SK-N-SH treated with all-trans-retinoic acid at 6 μM for 48 hours (cell line): ENCODE measurements around the gene SORCS2.

Source experiments
- ATAC-seq: fragments of 200-7000 bp; cut with Tn5 transposase; 3 replicates; pipeline ENCODE4 v1.9.1; 2020; ENCODE audit warnings: mild to moderate bottlenecking, moderate library complexity
- ARNTL ChIP-seq: fragments of 450-650 bp; formaldehyde crosslinking; IDR thresholded peaks from 2 replicates; pipeline ENCODE4 v1.5.0; 2020; ENCODE audit warnings: low read depth, mild to moderate bottlenecking, moderate library complexity, borderline replicate concordance
- BACH2 ChIP-seq: fragments of 250-450 bp; sonication (Bioruptor Pico); IDR thresholded peaks from 2 replicates; pipeline ENCODE4 v1.9.0; 2021; ENCODE audit warnings: mild to moderate bottlenecking, borderline replicate concordance
- CREB5 ChIP-seq: fragments of 250-450 bp; sonication (Bioruptor Pico); IDR thresholded peaks from 2 replicates; pipeline ENCODE4 v1.5.1; 2020; ENCODE audit warnings: low read depth, mild to moderate bottlenecking, moderate library complexity
- CSDC2 ChIP-seq: fragments of 250-450 bp; sonication (Bioruptor Pico); IDR thresholded peaks from 2 replicates; pipeline ENCODE4 v1.5.0; 2020; ENCODE audit warnings: mild to moderate bottlenecking, moderate library complexity
- ESRRG ChIP-seq: fragments of 250-450 bp; sonication (Bioruptor Pico); IDR thresholded peaks from 2 replicates; pipeline ENCODE4 v1.6.1; 2021; ENCODE audit warnings: mild to moderate bottlenecking
- GLIS3 ChIP-seq: fragments of 250-450 bp; sonication (Bioruptor Pico); IDR thresholded peaks from 2 replicates; pipeline ENCODE4 v1.5.0; 2020; ENCODE audit warnings: mild to moderate bottlenecking, moderate library complexity
- POU6F1 ChIP-seq: fragments of 250-450 bp; sonication (Bioruptor Pico); IDR thresholded peaks from 2 replicates; pipeline ENCODE4 v1.8.0; 2021; ENCODE audit warnings: low read depth, mild to moderate bottlenecking, moderate library complexity, borderline replicate concordance
- RARB ChIP-seq: fragments of 250-450 bp; sonication (Bioruptor Pico); IDR thresholded peaks from 2 replicates; pipeline ENCODE4 v1.8.0; 2021; ENCODE audit warnings: mild to moderate bottlenecking, moderate library complexity
- TCF4 ChIP-seq: fragments of 250-450 bp; sonication (Bioruptor Pico); IDR thresholded peaks from 2 replicates; pipeline ENCODE4 v1.8.0; 2021; ENCODE audit warnings: mild to moderate bottlenecking, moderate library complexity, borderline replicate concordance
- TOX ChIP-seq: fragments of 250-450 bp; sonication (Bioruptor Pico); IDR thresholded peaks from 2 replicates; pipeline ENCODE4 v1.8.0; 2021; ENCODE audit warnings: mild to moderate bottlenecking, moderate library complexity, borderline replicate concordance
- TSHZ2 ChIP-seq: fragments of 250-450 bp; sonication (Bioruptor Pico); IDR thresholded peaks from 2 replicates; pipeline ENCODE4 v1.5.0; 2020; ENCODE audit warnings: mild to moderate bottlenecking, moderate library complexity
- ZC3H10 ChIP-seq: fragments of 250-450 bp; sonication (Bioruptor Pico); IDR thresholded peaks from 2 replicates; pipeline ENCODE4 v1.5.1; 2021; ENCODE audit warnings: mild to moderate bottlenecking, moderate library complexity
- ZFP3 ChIP-seq: fragments of 250-450 bp; sonication (Bioruptor Pico); IDR thresholded peaks from 2 replicates; pipeline ENCODE4 v1.5.0; 2020; ENCODE audit warnings: mild to moderate bottlenecking, moderate library complexity
- ZFP30 ChIP-seq: fragments of 450-650 bp; formaldehyde crosslinking; IDR thresholded peaks from 2 replicates; pipeline ENCODE4 v1.5.0; 2022; ENCODE audit warnings: mild to moderate bottlenecking, moderate library complexity
- ZNF565 ChIP-seq: fragments of 450-650 bp; formaldehyde crosslinking; conservative IDR thresholded peaks from 2 replicates; pipeline ENCODE4 v1.5.0; 2020; ENCODE audit warnings: low read depth, mild to moderate bottlenecking, moderate library complexity
- ZNF70 ChIP-seq: fragments of 450-650 bp; formaldehyde crosslinking; IDR thresholded peaks from 2 replicates; pipeline ENCODE4 v1.5.0; 2020; ENCODE audit warnings: mild to moderate bottlenecking, moderate library complexity
- ZNF8 ChIP-seq: fragments of 450-650 bp; formaldehyde crosslinking; IDR thresholded peaks from 2 replicates; pipeline ENCODE4 v1.5.0; 2020; ENCODE audit warnings: mild to moderate bottlenecking, moderate library complexity
- TF ChIP-seq, protein P1 (sequence below): fragments of 250-450 bp; sonication (Bioruptor Pico); IDR thresholded peaks from 2 replicates; pipeline ENCODE4 v1.5.1; 2021; ENCODE audit warnings: mild to moderate bottlenecking, moderate library complexity
- TF ChIP-seq, protein P2 (sequence below): fragments of 250-450 bp; sonication (Bioruptor Pico); IDR thresholded peaks from 2 replicates; pipeline ENCODE4 v1.8.0; 2020; ENCODE audit warnings: mild to moderate bottlenecking, moderate library complexity, borderline replicate concordance

Gene SORCS2

GRCh38 chr4:7756071-7756470 lies 563.7 kb downstream of the SORCS2 start:
- TF ChIP-seq ZFP30 (CRISPR knock-in tag) (no peak), ARNTL (CRISPR knock-in tag) (no peak), RARB (CRISPR knock-in tag) (no peak), ZNF565 (no peak), ZNF8 (CRISPR knock-in tag) (no peak), TCF4 (CRISPR knock-in tag) (no peak), ZC3H10 (CRISPR knock-in tag) (no peak), CREB5 (CRISPR knock-in tag) (no peak), POU6F1 (CRISPR knock-in tag) (no peak), BACH2 (no peak), ZFP3 (CRISPR knock-in tag) (no peak), CSDC2 (no peak), ZNF70 (CRISPR knock-in tag) (no peak), TSHZ2 (CRISPR knock-in tag) (no peak), ESRRG (CRISPR knock-in tag) (no peak), GLIS3 (CRISPR knock-in tag) (no peak), TOX (no peak)
- TF ChIP-seq, protein P1, sequence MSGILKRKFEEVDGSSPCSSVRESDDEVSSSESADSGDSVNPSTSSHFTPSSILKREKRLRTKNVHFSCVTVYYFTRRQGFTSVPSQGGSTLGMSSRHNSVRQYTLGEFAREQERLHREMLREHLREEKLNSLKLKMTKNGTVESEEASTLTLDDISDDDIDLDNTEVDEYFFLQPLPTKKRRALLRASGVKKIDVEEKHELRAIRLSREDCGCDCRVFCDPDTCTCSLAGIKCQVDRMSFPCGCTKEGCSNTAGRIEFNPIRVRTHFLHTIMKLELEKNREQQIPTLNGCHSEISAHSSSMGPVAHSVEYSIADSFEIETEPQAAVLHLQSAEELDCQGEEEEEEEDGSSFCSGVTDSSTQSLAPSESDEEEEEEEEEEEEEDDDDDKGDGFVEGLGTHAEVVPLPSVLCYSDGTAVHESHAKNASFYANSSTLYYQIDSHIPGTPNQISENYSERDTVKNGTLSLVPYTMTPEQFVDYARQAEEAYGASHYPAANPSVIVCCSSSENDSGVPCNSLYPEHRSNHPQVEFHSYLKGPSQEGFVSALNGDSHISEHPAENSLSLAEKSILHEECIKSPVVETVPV (CRISPR knock-in tag): no peak
- TF ChIP-seq, protein P2, sequence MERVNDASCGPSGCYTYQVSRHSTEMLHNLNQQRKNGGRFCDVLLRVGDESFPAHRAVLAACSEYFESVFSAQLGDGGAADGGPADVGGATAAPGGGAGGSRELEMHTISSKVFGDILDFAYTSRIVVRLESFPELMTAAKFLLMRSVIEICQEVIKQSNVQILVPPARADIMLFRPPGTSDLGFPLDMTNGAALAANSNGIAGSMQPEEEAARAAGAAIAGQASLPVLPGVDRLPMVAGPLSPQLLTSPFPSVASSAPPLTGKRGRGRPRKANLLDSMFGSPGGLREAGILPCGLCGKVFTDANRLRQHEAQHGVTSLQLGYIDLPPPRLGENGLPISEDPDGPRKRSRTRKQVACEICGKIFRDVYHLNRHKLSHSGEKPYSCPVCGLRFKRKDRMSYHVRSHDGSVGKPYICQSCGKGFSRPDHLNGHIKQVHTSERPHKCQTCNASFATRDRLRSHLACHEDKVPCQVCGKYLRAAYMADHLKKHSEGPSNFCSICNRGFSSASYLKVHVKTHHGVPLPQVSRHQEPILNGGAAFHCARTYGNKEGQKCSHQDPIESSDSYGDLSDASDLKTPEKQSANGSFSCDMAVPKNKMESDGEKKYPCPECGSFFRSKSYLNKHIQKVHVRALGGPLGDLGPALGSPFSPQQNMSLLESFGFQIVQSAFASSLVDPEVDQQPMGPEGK (CRISPR knock-in tag): no peak
- no peak for ATAC-seq

- TF ChIP-seq ZC3H10 (CRISPR knock-in tag) (no peak), ZFP3 (CRISPR knock-in tag) (no peak), GLIS3 (CRISPR knock-in tag) (no peak), ARNTL (CRISPR knock-in tag) (no peak), ESRRG (CRISPR knock-in tag) (no peak)
- TF ChIP-seq, protein P1 (CRISPR knock-in tag): no peak
- ATAC-seq: no peak
Measured at GRCh38 chr4:7756561-7757355, 564.4 kb downstream of the SORCS2 start.
